HG03175 (cell line): Measurements from ENCODE around the gene PMIS2.
"Not testable (repeated sequence)": the region's sequence is repeated elsewhere in the genome, so short reads cannot be mapped to it uniquely, and the experiment has no call there.

Source experiments
- ATAC-seq: cut with Tn5 transposase; IDR thresholded peaks from one replicate; pipeline ENCODE4 v1.9.1; 2021; ENCODE audit warnings: mild to moderate bottlenecking, moderate library complexity; ENCODE audit not compliant: unreplicated experiment

Gene PMIS2

DNA sequence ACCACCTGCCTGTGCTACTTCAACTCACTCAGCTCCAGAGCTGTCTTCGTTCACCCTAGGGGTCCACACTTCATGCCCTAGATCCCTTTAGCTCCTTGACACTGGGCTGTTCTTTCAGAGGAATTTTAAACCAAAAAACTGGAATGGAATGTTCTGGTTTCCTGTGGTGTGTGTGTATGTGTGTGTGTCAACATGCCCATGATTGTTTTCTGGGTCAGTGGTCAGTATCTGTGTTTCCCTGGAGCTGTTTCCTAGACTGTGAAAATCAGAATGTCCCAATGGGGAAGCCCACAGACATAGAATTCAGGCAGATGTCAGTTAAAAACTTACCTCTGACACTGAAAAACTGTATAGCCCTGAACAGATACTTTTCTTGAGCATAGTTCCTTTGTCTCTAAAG lies 1.3 kb downstream of the PMIS2 start:
- no peak for ATAC-seq

DNA sequence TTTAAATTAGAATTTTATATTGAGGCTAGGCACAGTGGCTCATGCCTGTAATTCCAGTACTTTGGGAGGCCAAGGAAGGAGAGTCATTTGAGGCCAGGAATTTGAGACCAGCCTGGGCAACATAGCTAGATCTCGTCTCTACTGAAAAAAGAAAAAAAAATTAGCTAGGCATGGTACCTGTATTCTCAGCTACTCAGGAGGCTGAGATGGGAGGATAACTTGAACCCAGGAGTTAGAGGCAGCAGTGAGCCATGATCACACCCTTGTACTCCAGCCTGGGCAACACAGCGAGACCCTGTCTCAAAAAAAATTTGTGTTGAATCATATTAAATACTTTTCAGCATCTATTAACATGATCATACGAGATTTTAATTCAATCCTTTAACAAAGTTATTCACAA lies 4.9 kb downstream of the PMIS2 start:
- no peak for ATAC-seq

DNA sequence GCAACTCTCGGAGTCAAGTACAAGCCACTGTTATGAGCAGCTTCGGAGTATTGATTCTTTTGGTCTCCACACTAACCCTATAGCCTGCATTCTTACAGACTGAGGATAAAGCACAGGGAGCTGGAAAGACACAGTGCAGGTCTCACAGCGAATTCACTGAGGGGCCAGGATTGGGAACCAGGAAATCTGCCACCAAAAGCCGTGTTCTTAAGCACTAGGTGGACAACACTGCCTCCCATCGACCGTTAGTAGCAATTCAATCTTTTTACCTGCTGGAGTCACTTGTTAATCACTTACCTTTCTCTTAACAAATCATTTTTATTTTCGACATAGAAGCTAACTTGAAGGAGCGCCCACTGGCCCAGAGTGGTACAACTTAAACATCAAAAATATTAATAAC lies 6.3 kb downstream of the PMIS2 start:
- no peak for ATAC-seq

DNA sequence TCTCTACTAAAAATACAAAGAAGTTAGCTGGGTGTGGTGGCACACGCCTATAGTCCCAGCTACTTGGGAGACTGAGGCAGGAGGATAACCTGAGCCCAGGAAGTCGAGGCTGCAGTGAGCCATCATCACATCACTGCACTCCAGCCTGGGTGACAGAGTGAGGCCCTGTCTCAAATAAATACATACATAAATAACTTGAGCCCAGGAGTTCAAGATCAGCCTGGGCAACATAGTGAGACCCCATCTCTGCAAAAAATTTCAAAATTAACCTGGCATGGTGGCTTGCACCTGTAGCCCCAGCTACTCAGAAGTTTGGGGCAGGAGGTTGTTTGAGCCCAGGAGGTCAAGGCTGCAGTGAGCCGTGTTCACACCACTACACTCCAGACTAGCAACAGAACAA lies 9.1 kb downstream of the PMIS2 start:
- not testable (repeated sequence) for ATAC-seq

DNA sequence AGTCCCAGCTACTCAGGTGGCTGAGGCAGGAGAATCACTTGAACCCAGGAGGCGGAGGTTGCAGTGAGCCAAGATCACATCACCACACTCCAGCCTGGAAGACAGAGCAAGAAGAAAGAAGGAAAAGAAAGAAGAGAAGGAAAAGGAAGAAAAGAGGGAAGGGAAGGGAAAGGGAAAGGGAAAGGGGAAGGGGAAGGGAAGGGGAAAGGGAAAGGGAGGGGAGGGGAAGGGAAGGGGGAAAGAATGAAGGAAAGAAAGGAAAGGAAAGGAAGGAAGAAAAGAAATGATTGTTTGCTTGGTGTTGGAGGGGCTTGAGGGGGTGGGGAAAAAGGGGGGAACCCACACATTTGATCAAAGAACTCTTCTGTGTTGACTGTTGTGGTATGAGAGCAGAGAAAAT lies 10.0 kb downstream of the PMIS2 start:
- no peak for ATAC-seq

DNA sequence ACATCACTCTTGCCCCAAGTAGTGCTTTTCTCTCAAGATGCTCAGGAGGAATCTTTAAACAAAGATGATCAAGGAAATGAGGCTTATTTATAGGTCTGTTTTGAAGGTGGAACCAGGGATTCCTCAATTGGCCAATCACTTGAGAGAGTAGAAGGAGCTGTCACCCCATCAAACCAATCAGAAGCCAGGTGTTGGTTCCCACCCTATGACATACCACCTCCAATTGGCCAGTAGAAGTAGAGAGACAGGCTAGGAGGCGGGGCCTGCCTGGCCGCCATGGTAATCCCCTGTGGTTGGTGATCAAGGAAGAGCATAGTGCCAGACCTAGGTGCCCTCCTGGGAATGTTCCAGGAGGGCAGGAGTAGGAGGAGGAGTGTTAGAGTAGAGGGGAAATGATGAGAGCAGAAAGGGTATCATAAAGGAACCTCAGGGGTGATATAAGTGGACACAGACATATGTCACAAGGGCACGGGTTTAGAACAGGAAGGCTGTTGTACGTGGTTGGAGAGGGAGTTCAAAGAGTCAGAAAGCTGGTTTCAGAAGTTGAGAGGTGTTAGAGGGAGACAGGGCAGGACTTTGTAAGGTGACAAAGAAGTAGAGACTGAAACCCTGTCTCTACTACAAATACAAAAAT lies 10.5 kb downstream of the PMIS2 start:
- ATAC-seq: peak; percentile 72

DNA sequence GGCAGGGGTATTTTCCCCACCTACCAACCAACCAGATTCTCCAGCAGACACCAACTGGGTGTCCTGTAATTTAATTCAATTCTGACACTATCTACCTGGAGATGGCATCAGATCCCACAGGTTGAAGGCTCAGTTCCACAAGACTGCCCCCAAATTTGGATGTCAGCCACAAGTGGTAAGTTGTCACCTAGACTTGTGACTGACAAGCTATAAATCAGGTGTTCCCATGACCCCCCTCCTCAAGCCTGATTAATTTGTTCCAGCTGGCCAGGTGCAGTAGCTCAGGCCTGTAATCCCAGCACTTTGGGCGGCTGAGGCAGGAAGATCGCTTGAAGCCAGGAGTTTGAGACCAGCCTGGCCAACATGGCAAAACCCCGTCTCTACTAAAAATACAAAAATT lies 16.0 kb downstream of the PMIS2 start:
- ATAC-seq: no peak

DNA sequence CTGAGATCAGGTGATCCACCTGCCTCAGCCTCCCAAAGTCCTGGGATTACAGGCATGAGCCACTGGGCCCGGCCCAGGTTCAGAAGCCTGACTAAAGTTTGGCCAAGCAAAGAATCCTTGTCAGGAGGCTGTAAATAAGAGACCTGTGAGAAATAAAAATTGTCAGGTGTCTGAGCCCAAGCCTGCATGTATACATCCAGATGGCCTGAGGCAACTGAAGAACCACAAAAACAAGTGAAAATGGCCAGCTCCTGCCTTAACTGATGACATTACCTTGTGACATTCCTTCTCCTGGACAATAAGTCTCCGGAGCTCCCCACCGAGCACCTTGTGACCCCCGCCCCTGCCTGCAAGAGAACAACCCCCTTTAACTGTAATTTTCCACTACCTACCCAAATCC lies 18.5 kb downstream of the PMIS2 start:
- ATAC-seq: not testable (repeated sequence)

DNA sequence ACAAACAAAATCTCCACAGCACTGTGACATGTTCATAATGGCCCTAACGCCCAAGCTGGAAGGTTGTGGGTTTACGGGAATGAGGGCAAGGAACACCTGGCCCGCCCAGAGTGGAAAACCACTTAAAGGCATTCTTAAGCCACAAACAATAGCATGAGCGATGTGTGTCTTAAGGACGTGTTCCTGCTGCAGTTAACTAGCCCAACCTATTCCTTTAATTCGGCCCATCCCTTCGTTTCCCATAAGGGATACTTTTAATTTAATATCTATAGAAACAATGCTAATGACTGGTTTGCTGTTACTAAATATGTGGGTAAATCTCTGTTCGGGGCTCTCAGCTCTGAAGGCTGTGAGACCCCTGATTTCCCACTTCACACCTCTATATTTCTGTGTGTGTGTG lies 21.2 kb downstream of the PMIS2 start:
- not testable (repeated sequence) for ATAC-seq

DNA sequence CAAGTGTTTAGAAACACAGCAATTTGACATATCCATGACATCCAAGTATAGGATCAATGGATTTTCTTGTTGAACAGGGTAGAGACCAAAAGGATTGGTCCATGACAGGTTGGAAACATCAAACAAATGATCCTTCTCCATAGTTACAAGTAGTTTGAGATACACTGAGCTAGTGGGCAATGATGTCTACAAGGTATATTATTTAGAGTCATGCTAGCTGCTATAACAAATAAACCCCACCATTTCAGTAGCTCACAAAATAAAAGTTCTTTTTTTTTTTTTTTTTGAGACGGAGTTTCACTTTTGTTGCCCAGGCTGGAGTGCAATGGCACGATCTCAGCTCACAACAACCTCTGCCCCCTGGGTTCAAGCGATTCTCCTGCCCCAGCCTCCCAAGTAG lies 21.7 kb downstream of the PMIS2 start:
- ATAC-seq: no peak

DNA sequence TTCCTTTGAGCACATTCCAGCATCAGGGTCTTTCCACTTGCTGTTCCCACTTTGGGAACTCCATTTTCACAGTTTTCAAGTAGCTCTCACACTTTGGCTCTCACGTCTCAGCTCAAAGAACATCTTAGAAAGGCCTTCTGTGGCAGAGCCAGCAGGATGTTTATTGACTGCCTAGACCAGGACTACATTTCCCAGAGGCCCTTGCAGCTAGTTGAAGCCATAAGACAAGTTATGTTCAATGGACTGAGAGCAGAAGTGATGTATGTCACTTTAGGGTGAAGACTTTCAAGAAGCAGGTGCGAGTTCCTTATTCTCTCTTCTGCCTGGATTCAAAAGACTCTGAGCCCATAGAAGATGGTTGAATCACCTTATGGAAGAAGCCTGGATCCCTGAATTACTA lies 22.3 kb downstream of the PMIS2 start:
- no peak for ATAC-seq

DNA sequence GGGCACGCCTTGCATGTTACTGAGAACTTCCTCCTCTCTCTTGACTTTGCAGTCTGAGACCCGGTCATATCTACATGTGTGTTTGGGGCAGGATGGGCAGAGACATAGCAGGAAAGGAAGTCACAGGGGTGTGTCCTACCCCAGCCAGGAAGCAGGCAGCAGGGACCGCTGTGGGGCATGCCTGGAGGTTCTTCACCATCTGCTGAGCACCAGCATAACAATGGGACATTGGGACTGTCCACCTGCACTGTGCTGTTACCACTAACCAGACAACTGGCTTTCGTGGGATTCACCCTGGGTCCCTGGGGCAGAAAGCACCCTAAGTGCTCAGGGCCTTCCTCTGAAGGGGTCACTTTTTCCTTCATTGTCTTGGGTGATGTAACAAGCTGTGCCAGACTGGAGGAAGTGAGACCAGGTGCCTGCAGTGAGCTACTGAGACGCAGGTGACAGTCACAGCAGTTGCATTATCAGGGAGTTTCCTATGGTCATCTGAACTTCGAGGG lies 23.9 kb downstream of the PMIS2 start:
- ATAC-seq: no peak

DNA sequence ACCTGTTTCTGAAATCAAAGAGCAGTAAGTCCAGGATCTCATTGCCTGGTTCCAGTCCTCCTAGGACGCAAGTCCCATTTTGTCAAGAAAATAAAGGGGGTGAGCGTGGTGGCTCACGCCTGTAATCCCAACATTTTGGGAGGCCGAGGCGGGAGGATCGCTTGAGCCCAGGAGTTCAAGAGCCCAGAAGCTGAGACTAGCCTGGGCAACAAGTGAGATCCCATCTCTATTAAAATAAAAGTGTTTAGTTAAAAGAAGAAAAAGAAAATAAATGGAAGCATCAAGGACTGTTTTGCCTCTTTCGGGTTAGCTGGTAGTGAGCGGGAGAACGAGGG lies 26.2 kb downstream of the PMIS2 start:
- no peak for ATAC-seq

DNA sequence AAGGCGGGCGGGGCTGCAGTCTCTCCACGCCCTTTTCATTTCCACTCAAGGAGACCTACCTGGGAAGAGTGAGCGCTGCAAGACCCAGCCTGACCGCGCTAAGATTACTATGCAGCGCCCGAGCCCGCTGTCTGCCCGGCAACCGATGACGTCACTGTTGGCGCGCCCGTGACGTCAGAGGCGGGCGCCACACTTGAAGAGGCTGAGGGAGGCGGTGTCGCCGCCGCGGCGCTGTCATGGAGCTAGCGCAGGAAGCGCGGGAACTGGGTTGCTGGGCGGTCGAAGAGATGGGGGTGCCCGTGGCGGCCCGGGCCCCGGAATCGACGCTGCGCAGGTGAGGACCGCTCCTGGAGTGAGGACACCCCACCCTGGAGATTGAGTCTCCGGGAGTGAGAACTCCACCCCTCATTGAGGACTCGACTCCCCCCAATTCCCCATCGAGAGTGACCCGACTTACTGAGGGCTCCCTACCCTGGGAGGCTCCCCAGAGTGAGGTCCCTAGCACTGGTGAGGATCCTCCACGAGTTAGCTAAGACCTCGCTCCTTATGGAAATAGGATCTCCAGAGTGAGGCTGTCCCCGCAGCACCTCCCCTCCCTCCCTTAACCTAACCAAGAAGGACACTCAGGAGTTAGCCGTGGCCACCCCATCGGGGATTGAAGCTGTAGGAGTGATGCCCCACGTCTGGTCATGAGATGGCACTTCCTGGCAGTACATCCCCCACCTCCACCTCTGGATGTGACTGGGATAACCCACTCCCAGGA lies 26.8 kb downstream of the PMIS2 start, which contains the start of gene HAUS5:
HAUS5 (plus strand) TSS at position 177 of the 763 bp plus-strand sequence; CDS start at position 237, 60 bp downstream.
- ATAC-seq: peak; percentile 80

DNA sequence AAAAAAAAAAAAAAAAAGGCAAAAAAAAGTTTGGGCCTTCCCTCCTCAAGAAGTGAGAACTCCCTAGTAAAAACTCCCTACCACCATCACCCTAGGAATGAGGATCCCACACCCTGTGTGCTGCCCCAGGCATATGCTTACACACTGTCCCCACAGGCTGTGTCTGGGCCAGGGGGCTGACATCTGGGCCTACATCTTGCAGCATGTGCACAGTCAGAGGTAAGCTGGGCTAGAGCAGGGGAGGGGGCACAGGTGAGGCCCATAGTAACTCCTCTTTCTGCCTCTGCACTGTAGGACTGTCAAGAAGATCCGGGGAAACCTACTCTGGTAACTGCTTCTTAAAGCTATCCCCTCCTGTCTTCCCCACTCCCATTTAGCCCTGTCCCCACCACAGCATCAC lies 27.6 kb downstream of the PMIS2 start:
- ATAC-seq: no peak

DNA sequence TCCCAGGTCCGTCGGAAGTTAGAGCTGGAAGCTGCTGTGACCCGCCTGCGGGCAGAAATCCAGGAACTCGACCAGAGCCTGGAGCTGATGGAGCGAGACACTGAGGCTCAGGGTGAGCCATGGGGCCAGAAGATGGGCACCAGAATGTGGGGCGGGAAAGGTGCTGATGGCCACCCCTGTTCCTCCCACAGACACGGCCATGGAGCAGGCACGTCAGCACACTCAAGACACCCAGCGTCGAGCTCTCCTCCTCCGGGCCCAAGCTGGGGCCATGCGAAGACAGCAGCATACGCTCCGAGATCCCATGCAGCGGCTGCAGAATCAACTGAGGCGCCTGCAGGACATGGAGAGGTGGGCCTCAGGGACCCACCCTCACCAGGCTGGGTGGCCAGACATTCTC lies 29.1 kb downstream of the PMIS2 start:
- no peak for ATAC-seq

DNA sequence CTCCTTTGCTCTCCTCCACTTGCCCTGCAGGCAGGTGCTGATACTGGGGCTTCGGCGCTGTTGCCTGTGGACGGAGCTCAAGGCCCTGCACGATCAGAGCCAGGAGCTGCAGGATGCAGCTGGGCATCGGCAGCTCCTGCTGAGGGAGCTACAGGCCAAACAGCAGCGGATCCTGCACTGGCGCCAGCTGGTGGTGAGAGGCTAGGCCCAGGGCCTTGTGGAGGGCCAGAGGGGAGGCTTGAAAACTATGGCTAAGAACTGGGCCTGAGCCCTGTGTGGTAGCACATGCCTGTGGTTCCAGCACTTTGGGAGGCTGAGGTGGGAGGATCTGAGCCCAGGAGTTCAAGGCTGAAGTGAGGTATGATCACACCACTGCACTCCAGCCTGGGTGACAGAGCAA lies 32.9 kb downstream of the PMIS2 start:
- no peak for ATAC-seq

DNA sequence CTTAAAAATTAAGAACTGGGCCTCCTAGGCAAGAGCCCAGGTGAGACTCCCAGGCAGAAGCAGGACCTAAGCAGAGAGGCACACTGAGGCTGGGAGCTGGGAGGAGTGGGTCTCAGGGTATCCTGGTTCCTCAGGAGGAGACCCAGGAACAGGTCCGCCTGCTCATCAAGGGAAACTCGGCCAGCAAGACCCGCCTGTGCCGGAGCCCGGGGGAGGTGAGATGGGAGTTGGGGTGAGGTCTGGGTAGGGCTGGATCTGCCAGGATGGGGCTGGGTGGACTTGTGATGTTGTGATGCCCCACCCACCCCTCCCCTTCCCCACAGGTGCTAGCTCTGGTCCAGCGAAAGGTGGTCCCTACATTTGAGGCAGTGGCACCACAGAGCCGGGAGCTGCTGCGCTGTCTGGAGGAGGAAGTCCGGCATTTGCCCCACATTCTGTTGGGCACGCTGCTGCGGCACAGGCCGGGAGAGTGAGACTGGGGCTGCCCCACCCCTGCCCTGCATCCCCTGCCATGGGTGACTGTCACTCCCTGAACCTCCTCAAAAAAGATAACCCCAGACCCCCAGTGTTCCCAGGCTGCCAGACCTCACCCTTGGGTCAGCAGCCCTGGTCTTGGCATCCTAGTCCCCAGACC lies 33.4 kb downstream of the PMIS2 start:
- no peak for ATAC-seq

DNA sequence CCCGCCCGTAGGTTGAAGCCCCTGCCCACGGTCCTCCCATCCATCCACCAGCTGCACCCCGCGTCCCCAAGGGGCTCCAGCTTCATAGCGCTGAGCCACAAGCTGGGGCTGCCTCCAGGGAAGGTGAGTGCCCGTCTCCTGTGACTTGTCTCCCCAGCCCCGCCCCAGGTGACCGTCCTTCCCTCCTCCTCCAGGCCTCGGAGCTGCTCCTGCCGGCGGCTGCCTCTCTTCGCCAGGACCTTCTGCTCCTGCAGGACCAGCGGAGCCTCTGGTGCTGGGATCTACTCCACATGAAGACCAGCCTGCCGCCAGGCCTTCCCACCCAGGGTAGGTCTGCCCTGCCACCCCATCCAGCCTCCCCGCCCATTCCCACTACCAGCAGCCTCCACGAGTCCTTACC lies 34.0 kb downstream of the PMIS2 start:
- no peak for ATAC-seq

DNA sequence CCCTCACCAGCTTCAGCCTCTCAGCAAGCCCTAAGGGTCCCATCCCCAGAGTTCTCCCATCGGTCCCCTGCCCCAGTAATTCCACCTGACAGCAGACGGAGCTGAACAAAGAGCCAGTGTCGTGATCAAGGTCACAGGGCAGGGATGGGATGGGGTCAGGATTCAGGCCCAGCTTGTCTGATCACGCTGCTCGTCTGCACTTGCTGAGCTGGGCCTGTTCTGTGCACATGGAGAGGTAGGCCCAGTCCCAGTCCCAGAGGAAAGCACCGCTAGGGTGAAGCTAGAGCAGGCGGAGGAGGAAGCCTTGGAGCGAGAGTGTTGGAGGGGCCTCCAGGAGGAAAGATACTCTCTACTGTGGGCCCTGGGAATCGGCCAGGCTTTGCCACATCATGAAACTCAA lies 35.7 kb downstream of the PMIS2 start:
- no peak for ATAC-seq

DNA sequence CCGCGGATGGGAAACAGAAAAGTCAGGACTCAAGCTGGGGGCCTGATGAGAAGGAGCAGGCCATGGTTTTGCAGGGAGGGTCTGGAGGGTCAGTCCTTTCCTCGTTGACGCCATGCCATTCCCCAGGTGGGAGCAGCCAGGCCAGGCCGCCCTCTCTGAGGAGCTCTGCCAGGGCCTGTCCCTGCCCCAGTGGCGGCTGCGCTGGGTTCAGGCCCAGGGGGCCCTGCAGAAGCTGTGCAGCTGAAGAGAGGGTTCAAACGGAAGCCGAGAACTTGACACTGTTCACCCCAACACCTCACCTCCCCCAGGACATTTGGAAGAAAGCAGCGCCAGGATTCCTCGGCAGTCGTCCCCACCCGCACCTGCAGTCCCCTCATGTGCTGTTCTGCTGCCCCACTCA lies 36.8 kb downstream of the PMIS2 start:
- ATAC-seq: no peak
